GM04503 (cell line): ENCODE results near the gene CELA3B.
"Not testable (repeated sequence)": the region's sequence is repeated elsewhere in the genome, so short reads cannot be mapped to it uniquely, and the experiment has no call there.

Experiments used
- DNase-seq: peaks from one replicate; pipeline ENCODE4 v3.0.0-alpha.2; 2012; ENCODE audit warnings: low read depth

Gene CELA3B

GRCh38 chr1:22012752-22013151 is 35.9 kb downstream of the CELA3B start:
- not testable (repeated sequence) for DNase-seq

DNA sequence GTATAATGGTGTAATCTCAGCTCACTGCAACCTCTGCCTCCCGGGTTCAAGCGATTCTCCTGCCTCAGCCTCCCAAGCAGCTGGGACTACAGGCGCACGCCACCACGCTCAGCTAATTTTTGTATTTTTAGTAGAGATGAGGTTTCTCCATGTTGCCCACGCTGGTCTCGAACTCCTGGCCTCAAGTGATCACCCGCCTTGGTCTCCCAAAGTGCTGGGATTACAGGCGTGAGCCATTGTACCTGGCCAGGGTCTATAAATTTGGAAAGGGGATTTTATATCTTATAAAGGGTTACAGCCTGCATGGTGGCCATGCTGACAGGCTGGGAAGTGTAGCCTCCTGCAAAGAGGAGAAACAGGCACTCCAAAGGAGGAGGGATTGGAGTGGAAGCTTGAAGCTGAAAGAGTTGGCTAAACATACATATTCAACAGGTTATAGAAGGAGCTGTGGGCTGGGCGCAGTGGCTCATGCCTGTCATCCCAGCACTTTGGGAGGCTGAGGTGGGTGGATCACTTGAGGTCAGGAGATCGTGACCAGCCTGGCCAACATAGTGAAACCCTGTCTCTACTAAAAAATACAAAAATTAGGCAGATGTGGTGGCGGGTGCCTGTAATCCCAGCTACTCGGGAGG is 37.9 kb downstream of the CELA3B start:
- DNase-seq = not testable (repeated sequence)

DNA sequence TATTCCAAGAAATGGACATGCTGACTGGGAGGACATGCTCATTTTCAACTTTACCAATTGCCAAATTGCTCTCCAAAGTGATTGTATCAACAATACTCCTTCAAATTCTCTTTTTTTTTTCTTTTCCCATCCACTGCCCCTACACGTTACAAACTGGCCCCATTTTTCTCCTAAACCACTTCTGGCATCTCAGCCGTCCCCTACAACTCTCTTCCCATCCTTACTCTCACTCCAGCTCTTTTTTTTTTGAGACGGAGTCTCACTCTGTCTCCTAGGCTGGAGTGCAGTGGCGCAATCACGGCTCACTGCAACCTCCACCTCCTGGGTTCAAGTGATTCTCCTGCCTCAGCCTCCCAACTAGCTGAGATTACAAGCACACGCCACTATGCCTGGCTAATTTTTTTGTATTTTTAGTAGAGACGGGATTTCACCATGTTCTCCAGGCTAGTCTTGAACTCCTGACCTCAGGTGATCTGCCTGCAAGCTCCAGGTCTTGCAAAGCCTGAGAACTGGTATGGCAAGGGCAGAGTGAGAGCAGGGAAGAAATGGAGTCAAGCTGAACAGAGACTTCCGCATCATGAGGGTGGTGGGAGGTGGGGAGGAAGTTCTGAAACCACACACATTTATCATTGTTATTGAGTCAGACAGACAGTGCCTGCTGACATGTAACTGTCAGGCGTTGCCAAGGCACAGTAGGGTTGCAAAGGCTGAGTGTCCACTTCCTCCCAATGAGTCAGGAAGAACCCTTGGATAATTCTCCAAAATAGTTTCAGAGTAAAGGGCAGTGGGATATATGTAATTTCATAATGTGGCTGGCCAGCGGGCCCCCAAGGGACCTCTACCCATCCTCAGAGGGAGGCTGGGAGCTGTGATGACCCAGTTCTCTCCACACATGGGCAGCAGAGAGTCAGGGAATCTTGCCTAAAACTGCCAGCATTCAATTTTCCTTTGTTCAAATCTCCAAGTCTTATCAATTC is 42.0 kb downstream of the CELA3B start:
- DNase-seq = peak; percentile 75

- DNase-seq = no peak
These were observed 44.2 kb downstream of the CELA3B start for GRCh38 chr1:22021061-22021460.

DNA sequence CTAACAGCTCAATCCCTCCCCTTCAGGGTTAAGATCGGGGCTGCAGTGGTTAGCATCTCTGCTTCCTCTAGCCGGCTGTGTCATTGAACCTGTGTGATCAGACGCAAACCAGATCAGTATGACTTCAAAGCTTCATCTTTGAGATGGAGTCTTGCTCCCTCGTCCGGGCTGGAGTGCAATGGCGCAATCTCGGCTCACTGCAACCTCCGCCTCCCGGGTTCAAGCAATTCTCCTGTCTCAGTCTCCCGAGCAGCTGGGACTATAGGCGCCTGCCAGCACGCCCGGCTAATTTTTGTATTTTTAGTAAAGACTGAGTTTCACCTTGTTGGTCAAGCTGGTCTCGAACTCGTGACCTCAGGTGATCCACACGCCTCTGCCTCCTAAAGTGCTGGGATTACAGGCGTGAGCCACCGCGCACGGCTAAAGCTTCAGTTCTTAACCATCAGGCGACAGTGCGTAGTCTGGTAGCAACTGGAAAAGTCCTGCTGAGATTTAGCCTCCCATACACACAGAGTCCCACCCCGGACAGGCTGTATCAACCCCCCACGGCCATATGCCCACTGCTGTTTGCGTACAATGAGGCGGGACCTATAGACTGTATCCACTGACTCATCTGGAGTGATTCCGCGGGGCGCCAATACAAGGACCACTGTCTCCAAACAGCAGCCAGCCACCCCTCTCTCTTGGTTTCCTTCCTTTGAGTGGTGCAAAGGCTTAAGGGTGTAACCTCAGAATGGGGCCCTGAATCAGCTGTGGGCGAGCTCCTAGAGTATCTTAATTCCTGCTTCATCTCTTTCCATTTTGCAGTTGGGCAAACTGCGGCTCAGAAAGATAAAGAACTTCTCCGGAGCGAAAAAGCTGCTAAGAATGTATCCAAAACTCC is 47.9 kb downstream of the CELA3B start:
- DNase-seq = peak; percentile 50

DNA sequence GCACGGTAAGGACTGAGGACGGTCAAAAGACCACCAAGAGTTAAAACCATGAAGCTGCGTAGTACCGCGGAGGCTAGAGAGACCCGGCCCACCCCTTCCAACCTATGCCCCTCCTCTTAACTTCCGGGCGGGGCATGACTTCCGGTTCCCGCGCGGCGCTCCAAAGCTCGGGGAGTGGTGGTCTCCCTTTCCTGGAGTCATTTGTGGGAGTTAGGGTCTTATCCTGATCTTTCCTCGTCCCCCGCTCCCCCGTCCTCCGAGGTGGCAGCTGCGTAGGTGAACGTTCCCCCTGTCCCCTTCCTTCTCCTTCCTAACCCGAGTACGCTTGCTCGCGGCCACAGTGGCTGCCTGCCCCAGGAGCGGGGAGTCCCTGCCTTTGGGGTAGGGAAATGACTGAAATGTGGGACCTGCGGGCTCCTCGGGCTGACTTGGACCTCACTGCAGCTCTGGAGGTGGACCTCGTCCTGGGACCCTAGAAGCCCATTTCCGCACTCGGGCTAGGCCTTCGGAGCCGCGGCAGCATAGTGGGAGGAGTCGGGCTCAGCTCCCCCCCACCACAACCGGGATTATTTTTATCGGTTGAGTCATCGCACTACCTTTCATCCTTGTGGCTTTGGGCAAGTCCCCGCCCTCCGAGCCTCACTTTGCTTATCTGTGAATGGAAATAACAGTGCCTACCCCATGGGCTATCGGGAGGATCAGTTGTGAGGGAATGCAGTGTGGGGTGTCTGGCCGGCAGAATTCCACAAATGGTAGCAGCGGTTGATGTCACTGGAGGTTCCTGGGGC is 48.7 kb downstream of the CELA3B start:
- DNase-seq = peak; percentile 38

- no peak for DNase-seq
These were observed 50.1 kb downstream of the CELA3B start for GRCh38 chr1:22026924-22027289.

GRCh38 chr1:22030057-22030456 is 53.2 kb downstream of the CELA3B start:
- no peak for DNase-seq

GRCh38 chr1:22030473-22030872 is 53.7 kb downstream of the CELA3B start:
- no peak for DNase-seq

DNA sequence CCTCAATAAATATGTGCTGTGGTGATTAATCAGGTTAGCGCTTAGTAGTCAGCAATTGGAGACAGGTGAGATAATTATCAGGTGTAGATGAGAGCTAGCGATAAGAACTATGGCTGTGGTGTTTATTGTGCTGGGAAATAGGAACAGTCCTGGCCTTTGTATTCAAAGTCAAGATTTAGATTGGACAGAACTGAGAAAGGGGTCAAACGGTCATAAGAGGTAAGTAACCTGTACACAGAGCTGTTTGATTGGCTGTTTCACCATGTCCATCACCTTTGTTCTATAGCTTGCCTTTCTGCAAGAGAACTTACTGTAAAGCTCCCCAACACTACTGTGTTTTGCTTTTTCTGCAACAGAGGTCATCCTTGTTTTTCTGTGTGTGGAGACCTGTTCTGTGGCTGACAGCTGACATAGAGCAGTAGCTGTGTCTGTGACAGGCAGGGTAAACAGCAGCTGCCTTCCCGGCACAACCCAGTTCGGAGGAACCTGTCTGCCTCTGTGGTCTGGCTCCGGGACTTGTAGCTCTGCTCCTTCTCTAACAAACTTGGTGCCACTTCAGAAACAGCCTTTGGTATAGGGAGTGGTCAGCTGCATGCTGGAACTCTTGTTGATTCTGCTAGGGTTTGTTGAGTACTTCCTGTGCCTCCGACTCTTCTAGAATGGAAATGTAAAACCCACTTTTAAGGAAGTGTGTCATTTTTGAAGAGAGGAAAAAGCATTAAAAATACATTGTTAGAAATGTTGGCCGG is 54.6 kb downstream of the CELA3B start:
- no peak for DNase-seq

GRCh38 chr1:22034834-22035233 is 58.0 kb downstream of the CELA3B start:
- DNase-seq = not testable (repeated sequence)

DNA sequence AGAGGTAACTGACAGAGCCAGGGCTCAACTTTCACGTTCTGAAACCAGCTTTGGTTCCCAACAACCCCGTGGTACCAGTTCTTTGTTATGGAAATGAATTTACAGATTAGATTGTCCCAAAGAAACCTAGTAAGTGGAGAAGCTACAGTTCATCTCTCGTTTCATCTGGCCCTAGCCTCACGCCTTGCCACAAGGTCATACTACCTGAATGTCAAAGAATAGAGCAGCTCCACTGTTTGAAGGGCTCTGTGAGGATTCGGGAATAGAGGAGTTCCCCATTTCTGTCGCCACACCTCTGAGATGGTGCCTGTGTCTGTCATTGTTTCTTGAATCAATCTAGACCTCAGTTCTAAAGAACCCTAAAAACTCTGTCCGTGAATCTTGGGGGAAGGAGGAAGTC is 60.7 kb downstream of the CELA3B start:
- DNase-seq = no peak

DNA sequence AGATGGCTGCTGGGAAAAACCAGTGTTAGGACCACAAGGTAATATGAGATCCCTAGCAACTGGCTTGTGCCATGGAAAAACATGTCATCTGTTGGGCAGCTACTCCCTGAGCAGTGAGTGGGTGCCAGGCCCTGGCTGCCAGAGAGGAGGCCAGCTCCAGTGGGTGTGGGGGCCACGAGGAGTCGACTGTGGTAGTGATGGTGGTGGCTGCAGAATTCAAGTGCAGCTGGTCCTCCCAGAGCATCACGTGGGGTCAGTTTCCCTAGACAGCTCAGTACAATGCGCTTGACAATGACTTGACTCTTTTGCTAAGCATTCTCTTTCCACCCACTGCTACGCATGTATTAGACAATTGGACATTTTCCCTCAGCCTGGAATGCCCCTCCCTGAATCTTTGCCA is 61.2 kb downstream of the CELA3B start:
- no peak for DNase-seq
